Prostate gland (tissue), 2 donors: ENCODE data around the gene JARID2. TPM values are rescaled to one million over a fixed set of nuclear protein-coding genes. Genes with fewer than 3 reads are reported as not detected.

Source experiments
- DNase-seq: peaks from one replicate; pipeline ENCODE4 v3.0.0-alpha.2; 2019; ENCODE audit warnings: low spot score
- H3K27ac ChIP-seq, 2 donors: fragments of 200-600 bp; sonication (generic); 2 replicates each; pipeline ENCODE4 v1.5.1; 2017 to 2019
- H3K27me3 ChIP-seq: fragments of 200-600 bp; sonication (generic); replicated peaks from 2 replicates; pipeline ENCODE4 v1.5.1; 2019; ENCODE audit not compliant: insufficient read depth
- H3K36me3 ChIP-seq, 2 donors: fragments of 200-600 bp; sonication (generic); 1 replicate in 1 of 2; 2 replicates in 1 of 2; pipeline versions ENCODE4 v1.5.1 to v1.8.1; 2017 to 2019
- H3K4me1 ChIP-seq: fragments of 200-600 bp; sonication (generic); replicated peaks from 2 replicates; pipeline ENCODE4 v1.5.1; 2019
- H3K4me3 ChIP-seq, 2 donors: fragments of 200-600 bp; sonication (generic); 2 replicates each; pipeline ENCODE4 v1.5.1; 2017 to 2019
- H3K9me3 ChIP-seq: fragments of 200-600 bp; sonication (generic); 2 replicates; pipeline ENCODE4 v1.5.1; 2017
- POLR2A ChIP-seq: fragments of 450-650 bp; IDR thresholded peaks from one replicate; pipeline ENCODE4 v1.6.1; 2016; ENCODE audit warnings: antibody characterized with exemption, mild to moderate bottlenecking
- POLR2AphosphoS5 ChIP-seq: sonication (generic); formaldehyde crosslinking; IDR thresholded peaks from one replicate; pipeline ENCODE4 v1.6.1; 2017; ENCODE audit warnings: antibody characterized with exemption
- WGBS: methylation state at CpG from one replicate; pipeline ENCODE4 v1.1.5; 2018; 5-methylcytosine and 5-hydroxymethylcytosine counted together
- intact Hi-C: fragments of 100-400 bp; cut with DNase I; formaldehyde crosslinking; loops from one replicate; pipeline ENCODE4 v1.14.2; 2022
- total RNA-seq, 2 donors: library from RNA; depleted of rRNA; stranded (reverse); fragments of >200 nt; gene quantifications; one replicate each; pipeline ENCODE4 v1.1.0, GENCODE V29; 2016
- TF ChIP-seq, protein P1 (sequence below), 4 experiments: fragments of 200-600 bp in 2 of 4; fragments of 450-650 bp in 2 of 4; sonication (generic) in 2 of 4; IDR thresholded peaks; 1 replicate in 3 of 4; 2 replicates in 1 of 4; pipeline ENCODE4 v1.5.1; 2016 to 2019; ENCODE audit warnings: antibody characterized with exemption in 4 of 4, mild to moderate bottlenecking in 2 of 4, moderate library complexity in 2 of 4

Gene JARID2
- total RNA-seq, 2 donors from 2014 or later, result 7.7 to 35.4 TPM

DNA sequence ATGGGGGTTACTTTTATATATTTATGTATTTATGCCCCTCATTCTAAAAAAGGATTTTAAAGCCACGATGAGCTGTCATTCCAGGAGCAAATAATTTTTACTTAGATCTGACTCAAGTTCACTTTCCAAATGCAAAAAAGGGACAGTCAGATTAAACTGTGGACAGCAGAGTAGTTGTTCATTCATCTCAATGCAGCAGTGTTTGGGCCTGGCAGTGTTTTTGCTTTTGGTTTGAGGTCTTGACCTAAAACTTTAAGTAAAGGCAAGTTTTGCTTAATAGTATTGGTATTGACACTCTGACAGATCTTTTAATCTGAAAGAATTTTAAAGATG, 13.9 kb downstream of the JARID2 start:
- no peak for DNase-seq
- Histone ChIP-seq H3K9me3 (no peaks in the 10 kb centered on the region), H3K36me3 (no peaks in the 10 kb centered on the region), H3K27me3 (no peaks in the 10 kb centered on the region), H3K4me3 (no peak overlapping the region), H3K4me1 (peaks cover 12% of the 10 kb centered on the region), H3K27ac (no peak overlapping the region)
- TF ChIP-seq, protein P1, sequence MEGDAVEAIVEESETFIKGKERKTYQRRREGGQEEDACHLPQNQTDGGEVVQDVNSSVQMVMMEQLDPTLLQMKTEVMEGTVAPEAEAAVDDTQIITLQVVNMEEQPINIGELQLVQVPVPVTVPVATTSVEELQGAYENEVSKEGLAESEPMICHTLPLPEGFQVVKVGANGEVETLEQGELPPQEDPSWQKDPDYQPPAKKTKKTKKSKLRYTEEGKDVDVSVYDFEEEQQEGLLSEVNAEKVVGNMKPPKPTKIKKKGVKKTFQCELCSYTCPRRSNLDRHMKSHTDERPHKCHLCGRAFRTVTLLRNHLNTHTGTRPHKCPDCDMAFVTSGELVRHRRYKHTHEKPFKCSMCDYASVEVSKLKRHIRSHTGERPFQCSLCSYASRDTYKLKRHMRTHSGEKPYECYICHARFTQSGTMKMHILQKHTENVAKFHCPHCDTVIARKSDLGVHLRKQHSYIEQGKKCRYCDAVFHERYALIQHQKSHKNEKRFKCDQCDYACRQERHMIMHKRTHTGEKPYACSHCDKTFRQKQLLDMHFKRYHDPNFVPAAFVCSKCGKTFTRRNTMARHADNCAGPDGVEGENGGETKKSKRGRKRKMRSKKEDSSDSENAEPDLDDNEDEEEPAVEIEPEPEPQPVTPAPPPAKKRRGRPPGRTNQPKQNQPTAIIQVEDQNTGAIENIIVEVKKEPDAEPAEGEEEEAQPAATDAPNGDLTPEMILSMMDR (IDR thresholded peaks at IDR 0.05), result no peak
- TF ChIP-seq POLR2AphosphoS5 (no peak), POLR2A (no peak)
- intact Hi-C loops, result loop anchor here (10.0 kb wide), 1 partner anchor 125 kb away; no protein-coding TSS in a partner anchor
- WGBS, result 65% methylated on average over 1 of the region's 1 CpG

DNA sequence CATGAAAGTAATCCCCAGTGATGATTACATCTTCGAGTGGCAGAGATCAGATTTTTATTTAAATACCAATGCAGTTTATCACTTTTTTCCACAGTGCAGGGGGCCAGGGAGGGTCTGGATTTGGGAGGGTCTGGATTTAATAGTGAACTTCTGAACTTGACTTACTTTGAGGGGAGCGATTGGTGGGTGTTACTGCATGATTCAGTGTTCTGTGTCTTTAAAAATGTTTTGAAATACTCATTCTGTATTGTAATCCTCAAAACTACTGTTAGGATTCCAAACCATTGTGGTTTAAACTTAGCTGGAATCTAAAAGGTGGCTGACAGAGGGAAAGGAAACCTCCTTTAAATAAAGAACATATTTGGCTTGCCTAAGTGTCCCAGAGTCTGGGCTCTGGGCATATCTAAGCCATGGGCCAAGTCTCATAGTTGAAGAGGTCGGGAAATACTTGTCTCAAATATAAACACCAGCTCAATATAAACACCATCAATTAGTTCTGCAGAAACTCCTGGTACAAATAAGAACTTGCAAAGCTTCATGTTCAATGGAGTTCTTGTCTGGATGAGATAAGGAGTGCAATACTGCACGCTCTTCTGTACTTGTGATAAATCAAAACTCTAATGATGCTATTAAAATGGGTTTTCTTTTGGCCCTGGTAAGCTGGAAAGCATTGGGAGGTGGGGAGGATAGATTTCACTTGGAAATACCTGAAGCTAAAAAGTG, 14.4 kb downstream of the JARID2 start:
- Histone ChIP-seq H3K4me3 (no peak overlapping the region), H3K36me3 (no peaks in the 10 kb centered on the region), H3K9me3 (no peaks in the 10 kb centered on the region), H3K4me1 (peaks cover 15% of the 10 kb centered on the region), H3K27ac (no peak overlapping the region), H3K27me3 (no peaks in the 10 kb centered on the region)
- 24% methylated on average over 4 of the region's 4 CpGs for WGBS
- no peak for DNase-seq
- TF ChIP-seq, protein P1 (IDR thresholded peaks at IDR 0.05), result no peak
- no peak for TF ChIP-seq POLR2AphosphoS5
- no peak for TF ChIP-seq POLR2A
- intact Hi-C loops, result no loop called here

DNA sequence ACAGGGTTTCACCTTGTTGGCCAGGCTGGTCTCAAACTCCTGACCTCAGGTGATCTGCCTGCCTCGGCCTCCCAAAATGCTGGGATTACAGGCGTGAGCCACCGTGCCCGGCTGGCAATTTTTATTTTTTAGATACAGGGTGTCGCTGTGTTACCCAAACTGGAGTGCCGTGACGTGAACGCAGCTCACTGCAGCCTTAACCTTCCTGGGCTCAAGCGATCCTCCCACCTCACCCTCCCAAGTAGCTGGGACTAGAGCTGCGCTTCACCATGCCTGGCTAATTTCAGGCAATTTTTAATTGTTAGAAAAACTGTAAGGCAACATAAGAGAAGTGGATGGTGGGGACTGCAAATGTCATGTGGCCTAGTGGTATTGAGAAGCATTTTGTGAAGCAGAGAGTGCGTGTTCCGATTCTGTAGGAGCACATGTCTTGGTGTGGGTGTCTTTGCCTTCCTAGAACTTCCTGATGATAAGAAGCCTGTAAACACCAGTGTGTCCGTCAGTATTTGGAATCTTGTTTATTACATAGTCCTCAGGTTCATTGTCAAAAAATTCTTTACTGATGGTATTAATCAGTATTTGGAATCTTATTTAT, 18.0 kb downstream of the JARID2 start:
- Histone ChIP-seq H3K4me3 (no peak overlapping the region), H3K36me3 (no peaks in the 10 kb centered on the region), H3K4me1 (peaks cover 16% of the 10 kb centered on the region), H3K27me3 (no peaks in the 10 kb centered on the region), H3K9me3 (no peaks in the 10 kb centered on the region), H3K27ac (no peak overlapping the region)
- intact Hi-C loops, result no loop called here
- TF ChIP-seq, protein P1 (IDR thresholded peaks at IDR 0.05), result no peak
- no peak for TF ChIP-seq POLR2A
- TF ChIP-seq POLR2AphosphoS5, result no peak
- no peak for DNase-seq
- WGBS, result 94% methylated on average over 13 of the region's 13 CpGs

- DNase-seq, result no peak
- H3K4me3 ChIP-seq, result no peak overlapping the region
These were observed 18.5 kb downstream of the JARID2 start for GRCh38 chr6:15264412-15264811.

DNA sequence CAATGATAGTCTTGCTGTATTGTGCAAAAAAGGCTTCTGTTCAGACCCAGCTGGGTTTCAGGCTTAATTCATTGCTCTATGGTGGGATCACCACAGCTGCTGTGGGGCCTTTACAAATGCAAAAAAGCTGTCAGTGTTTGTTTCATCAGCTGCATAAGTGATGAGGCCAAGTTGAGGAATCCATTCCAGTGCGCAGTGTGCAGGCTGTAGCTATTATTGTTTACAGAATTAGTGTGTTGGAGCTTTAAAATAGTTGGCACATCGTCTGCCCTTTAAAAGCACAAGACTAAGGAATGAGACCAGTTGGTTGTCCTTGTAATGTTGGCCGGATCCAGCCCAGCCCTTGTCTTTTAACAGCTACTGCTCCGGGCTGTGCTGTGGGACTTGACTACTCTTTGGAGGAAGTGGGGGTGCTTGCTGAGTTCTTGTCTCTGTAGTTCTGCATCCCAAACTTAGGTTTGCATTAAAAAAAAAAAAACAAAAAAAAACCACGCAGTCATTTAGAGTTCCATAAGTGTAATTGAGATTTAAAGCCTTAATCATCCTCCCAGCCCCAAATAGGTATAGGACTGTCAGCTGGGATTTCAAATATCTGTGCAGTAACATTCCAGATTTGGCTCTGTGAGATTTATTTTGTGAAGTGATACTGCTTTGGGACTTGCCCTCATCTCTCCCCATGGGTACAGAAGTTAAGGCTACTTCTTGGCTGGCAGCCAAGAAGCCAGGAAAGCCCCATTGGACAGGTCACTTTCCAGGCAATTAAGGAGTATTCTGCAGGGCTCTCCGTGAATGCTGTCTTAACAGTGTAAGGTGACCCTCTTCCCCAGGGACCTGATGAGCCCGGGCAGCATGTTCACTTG, 19.3 kb downstream of the JARID2 start:
- Histone ChIP-seq H3K4me1 (peaks cover 16% of the 10 kb centered on the region), H3K27ac (no peak overlapping the region), H3K4me3 (no peak overlapping the region), H3K9me3 (no peaks in the 10 kb centered on the region), H3K27me3 (no peaks in the 10 kb centered on the region), H3K36me3 (no peaks in the 10 kb centered on the region)
- WGBS, result 29% methylated on average over 7 of the region's 7 CpGs
- DNase-seq, result peak; percentile 50
- TF ChIP-seq POLR2AphosphoS5, result peak; percentile 69
- TF ChIP-seq, protein P1 (IDR thresholded peaks at IDR 0.05), result no peak
- intact Hi-C loops, result no loop called here

More at GRCh38 chr6:15264412-15264811, 18.5 kb downstream of the JARID2 start:
- intact Hi-C loops, result no loop called here
- H3K36me3 ChIP-seq, result no peaks in the 10 kb centered on the region
- no peak overlapping the region for H3K27ac ChIP-seq
- peaks cover 16% of the 10 kb centered on the region for H3K4me1 ChIP-seq
- TF ChIP-seq POLR2A, result no peak
- WGBS, result 57% methylated on average over 3 of the region's 3 CpGs
- H3K27me3 ChIP-seq, result no peaks in the 10 kb centered on the region
- H3K9me3 ChIP-seq, result no peaks in the 10 kb centered on the region
